ENCODE measurements around the gene SFR1.

DNA sequence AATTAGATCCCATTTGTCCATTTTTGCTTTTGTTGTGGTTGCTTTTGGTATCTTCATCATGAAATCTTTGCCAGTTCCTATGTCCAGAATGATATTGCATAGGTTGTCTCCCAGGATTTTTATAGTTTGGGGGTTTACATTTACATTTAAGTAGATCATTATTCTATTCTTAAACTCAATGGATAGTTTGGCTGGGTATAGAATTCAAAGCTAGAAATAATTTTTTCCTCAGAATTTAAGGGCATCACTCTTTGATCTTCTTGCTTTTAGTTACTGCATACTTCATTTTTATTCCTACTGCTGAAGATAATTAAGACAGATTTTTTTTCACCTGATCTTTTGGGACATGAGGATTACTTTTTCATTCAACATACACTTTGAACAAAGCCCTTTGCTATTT lies 29.8 kb downstream of the SFR1 start:
- TF ChIP-seq, protein P1, sequence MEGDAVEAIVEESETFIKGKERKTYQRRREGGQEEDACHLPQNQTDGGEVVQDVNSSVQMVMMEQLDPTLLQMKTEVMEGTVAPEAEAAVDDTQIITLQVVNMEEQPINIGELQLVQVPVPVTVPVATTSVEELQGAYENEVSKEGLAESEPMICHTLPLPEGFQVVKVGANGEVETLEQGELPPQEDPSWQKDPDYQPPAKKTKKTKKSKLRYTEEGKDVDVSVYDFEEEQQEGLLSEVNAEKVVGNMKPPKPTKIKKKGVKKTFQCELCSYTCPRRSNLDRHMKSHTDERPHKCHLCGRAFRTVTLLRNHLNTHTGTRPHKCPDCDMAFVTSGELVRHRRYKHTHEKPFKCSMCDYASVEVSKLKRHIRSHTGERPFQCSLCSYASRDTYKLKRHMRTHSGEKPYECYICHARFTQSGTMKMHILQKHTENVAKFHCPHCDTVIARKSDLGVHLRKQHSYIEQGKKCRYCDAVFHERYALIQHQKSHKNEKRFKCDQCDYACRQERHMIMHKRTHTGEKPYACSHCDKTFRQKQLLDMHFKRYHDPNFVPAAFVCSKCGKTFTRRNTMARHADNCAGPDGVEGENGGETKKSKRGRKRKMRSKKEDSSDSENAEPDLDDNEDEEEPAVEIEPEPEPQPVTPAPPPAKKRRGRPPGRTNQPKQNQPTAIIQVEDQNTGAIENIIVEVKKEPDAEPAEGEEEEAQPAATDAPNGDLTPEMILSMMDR (IDR thresholded peaks at IDR 0.05 in 8 of 11, conservative IDR thresholded peaks at IDR 0.05 in 3 of 11): no peak
- TF ChIP-seq POLR2A (IDR thresholded peaks at IDR 0.05) (no peak), POLR2AphosphoS5 (IDR thresholded peaks at IDR 0.05) (no peak)

All from spleen (tissue), 7 donors.